HEK293T (cell line): ENCODE data around the gene KAT2A.

ENCODE experiments used
- ARNT ChIP-seq: fragments of 450-650 bp; IDR thresholded peaks from 2 replicates; pipeline ENCODE4 v1.6.1; 2017; ENCODE audit warnings: mild to moderate bottlenecking
- CTBP1 ChIP-seq: fragments of 450-650 bp; IDR thresholded peaks from 2 replicates; pipeline ENCODE4 v1.6.1; 2016; ENCODE audit warnings: borderline replicate concordance
- HDGF ChIP-seq: fragments of 450-650 bp; IDR thresholded peaks from 2 replicates; pipeline ENCODE4 v1.6.1; 2017; ENCODE audit warnings: antibody characterized with exemption, borderline replicate concordance
- L3MBTL2 ChIP-seq: fragments of 450-650 bp; conservative IDR thresholded peaks from 2 replicates; pipeline ENCODE4 v1.6.1; 2016; ENCODE audit warnings: mild to moderate bottlenecking
- NFRKB ChIP-seq: fragments of 450-650 bp; IDR thresholded peaks from 2 replicates; pipeline ENCODE4 v1.6.1; 2016; ENCODE audit warnings: mild to moderate bottlenecking, moderate library complexity
- SP1 ChIP-seq: fragments of 450-650 bp; IDR thresholded peaks from 2 replicates; pipeline ENCODE4 v1.6.1; 2017
- TARDBP ChIP-seq: fragments of 450-650 bp; IDR thresholded peaks from 2 replicates; pipeline ENCODE4 v1.6.1; 2016
- ZNF384 ChIP-seq: fragments of 450-650 bp; IDR thresholded peaks from 2 replicates; pipeline ENCODE4 v1.6.1; 2016
- TF ChIP-seq, protein P1 (sequence below): fragments of 450-650 bp; IDR thresholded peaks from 2 replicates; pipeline ENCODE4 v1.6.1; 2016

DNA sequence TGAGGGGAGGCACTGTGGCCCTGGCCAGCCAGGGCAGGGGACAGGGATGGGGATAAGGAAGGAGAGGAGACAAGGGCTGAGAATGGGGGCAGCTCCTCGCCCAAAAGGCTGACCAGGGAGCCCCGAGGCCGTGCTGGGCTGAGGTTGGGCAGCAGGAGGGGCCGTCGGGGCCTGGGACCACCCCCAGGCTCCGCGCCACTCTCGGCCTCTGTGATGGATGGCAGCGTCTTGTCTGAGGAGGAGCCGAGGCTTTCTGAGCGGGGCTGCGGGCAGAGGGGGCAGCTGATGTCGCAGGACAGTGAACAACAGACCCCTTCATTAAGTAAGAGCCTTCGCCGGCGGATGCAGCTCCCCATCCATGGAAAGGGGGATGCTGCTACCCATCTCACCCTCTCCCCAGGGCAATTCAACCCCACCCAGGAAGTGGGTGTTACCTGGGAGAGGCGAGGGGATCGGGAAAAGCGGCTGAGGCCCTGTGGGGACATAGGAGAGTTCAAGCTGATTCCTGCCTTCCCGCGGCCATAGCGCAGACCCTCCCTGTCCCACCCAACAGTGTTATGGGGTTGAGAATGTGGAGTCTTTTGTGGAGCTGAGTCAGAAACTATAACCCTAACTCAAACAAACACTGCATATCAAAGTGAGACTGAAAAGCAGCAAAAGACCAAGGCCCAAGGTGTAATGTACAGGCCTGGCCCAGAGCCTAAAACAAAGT, 42.7 kb upstream of the KAT2A start:
- TF ChIP-seq L3MBTL2 = no peak
- TF ChIP-seq, protein P1, sequence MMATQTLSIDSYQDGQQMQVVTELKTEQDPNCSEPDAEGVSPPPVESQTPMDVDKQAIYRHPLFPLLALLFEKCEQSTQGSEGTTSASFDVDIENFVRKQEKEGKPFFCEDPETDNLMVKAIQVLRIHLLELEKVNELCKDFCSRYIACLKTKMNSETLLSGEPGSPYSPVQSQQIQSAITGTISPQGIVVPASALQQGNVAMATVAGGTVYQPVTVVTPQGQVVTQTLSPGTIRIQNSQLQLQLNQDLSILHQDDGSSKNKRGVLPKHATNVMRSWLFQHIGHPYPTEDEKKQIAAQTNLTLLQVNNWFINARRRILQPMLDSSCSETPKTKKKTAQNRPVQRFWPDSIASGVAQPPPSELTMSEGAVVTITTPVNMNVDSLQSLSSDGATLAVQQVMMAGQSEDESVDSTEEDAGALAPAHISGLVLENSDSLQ = no peak
- TF ChIP-seq HDGF = no peak
- TF ChIP-seq CTBP1 = no peak
- TF ChIP-seq ZNF384 = no peak
- no peak for TF ChIP-seq ARNT
- no peak for TF ChIP-seq SP1
- no peak for TF ChIP-seq TARDBP
- TF ChIP-seq NFRKB = no peak
